ENCODE results near the gene ASXL2. TPM values are rescaled to one million over a fixed set of nuclear protein-coding genes. Genes with fewer than 3 reads are reported as not detected.
A peak's percentile ranks its signal among the peaks of the same experiment; 100 is the strongest.

The ASXL2 gene
- total RNA-seq, 1 donor from 2014 or later, result 15.4 TPM

GRCh38 chr2:25697559-25698341 is 180.5 kb downstream of the ASXL2 start:
- DNase-seq (ENCODE audit: low read depth), result peak; percentile 20

DNA sequence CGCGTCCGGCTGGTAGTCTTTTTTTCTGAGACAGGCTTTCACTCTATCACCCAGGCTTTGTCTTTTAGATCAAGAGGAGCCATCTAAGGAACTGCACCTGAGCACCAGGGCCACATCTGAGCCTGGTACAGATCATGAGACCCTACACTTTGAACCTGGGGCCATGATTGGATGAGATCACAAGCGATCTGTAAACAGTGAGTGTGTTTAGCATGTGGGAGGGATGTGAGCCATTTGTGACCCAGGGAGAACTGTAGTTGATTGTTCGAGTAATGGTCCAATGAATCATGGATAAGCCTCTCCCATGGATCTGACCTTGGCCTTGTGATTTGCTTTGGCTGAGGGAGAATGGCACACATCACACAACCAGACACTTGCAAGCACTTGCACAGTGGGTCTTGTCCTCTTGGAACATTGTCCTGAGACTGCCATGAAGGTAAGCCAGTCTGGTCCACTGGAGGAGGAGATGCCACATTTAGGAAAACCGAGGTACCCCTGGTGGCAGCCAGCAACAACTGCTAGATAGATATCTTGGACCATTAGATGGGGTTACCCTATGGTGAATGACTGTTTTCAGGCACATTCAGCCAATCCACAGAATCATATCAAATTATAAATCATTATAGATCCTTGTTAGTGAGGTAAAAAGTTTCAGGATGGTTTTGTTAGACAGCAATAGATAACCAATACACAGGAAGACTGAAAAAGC is 185.4 kb downstream of the ASXL2 start:
- no peak for DNase-seq (ENCODE audit: low read depth)

DNA sequence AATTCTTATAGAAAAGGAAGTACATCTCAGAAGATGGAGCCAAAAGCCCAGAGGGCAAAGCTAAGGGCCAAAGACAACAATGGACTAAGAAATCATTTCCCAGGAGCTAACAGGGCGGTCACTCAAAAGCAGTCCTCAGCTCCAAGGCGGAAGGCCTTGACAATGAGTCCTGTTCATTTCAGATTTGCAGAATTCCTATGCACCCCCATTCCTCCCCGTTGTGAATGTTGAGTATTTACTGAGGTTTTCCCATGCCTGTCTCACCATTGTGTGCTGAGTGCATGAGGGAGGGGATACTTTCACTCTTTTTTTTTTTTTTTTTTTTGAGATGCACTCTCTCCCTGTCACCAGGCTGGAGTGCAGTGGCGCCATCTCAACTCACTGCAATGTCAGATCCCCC is 186.1 kb downstream of the ASXL2 start:
- DNase-seq (ENCODE audit: low read depth), result no peak

DNA sequence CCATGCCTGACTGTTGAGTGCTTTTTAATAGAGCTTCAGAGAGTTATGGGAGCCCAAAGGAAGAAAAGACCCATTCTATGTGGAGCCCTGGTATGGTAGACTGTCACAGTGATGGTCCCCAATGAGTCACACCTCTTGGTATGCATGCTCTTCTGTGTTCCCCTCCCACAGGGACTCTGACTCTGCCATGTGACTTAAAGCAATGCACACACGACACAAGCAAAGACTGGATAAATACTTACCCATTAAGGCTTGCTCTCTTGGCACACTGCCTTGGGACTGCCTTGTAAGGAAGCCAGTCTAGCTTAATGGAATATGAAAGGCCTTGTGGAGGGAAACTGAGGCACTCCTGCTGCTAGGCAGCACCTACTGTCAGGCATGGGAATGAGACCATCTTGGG is 188.2 kb downstream of the ASXL2 start:
- DNase-seq (ENCODE audit: low read depth), result peak; percentile 18

- DNase-seq (ENCODE audit: low read depth), result no peak
Measured at GRCh38 chr2:25688236-25688635, 190.1 kb downstream of the ASXL2 start.

- DNase-seq (ENCODE audit: low read depth), result no peak
Measured at GRCh38 chr2:25685741-25686140, 192.5 kb downstream of the ASXL2 start.

GRCh38 chr2:25684577-25685473 is 193.5 kb downstream of the ASXL2 start:
- DNase-seq (ENCODE audit: low read depth), result no peak

Other genes starting within 250 kb of the ASXL2 start
- 1.7 and 2.9 TPM in 2 replicates for gene DTNB, start 204.9 kb downstream of the ASXL2 start, total RNA-seq
- 5.4 and 8.6 TPM in 2 replicates for gene KIF3C, start 104.0 kb upstream of the ASXL2 start, total RNA-seq
- gene RAB10, start 155.6 kb upstream of the ASXL2 start, total RNA-seq, result 139 and 157 TPM in 2 replicates

All from myocyte (in vitro differentiated cells).